ES-I3 (cell line): Measurements from ENCODE around the gene ATP5MK.
A peak's percentile ranks its signal among the peaks of the same experiment; 100 is the strongest.
"Not testable (repeated sequence)": the region's sequence is repeated elsewhere in the genome, so short reads cannot be mapped to it uniquely, and the experiment has no call there.

Experiments used
- H3K36me3 ChIP-seq: 2 replicates; pipeline ENCODE4 v1.6.1; 2013; ENCODE audit warnings: mild to moderate bottlenecking, low read length, control low read depth, moderate library complexity; ENCODE audit not compliant: insufficient read depth
- H3K4me1 ChIP-seq: 2 replicates; pipeline ENCODE4 v1.6.1; 2013; ENCODE audit warnings: mild to moderate bottlenecking, control low read depth, low read length; ENCODE audit not compliant: insufficient read depth
- H3K9ac ChIP-seq: 2 replicates; pipeline ENCODE4 v1.6.1; 2013; ENCODE audit warnings: low read depth, mild to moderate bottlenecking, low read length, moderate library complexity
- H3K9me3 ChIP-seq: 2 replicates; pipeline ENCODE4 v1.6.1; 2013; ENCODE audit warnings: mild to moderate bottlenecking, low read length, moderate library complexity; ENCODE audit not compliant: control insufficient read depth, insufficient read depth

The ATP5MK gene

GRCh38 chr10:103367379-103367781 is 28.9 kb downstream of the ATP5MK start:
- peak overlapping the region; percentile 68; the same call in 1 of the 2 replicates for H3K9ac ChIP-seq
- no peaks in the 10 kb centered on the region for H3K36me3 ChIP-seq
- H3K4me1 ChIP-seq: no peaks in the 10 kb centered on the region
- H3K9me3 ChIP-seq: no peaks in the 10 kb centered on the region

GRCh38 chr10:103360791-103361190 is 35.5 kb downstream of the ATP5MK start:
- not testable (repeated sequence) for H3K9ac ChIP-seq, H3K4me1 ChIP-seq, H3K9me3 ChIP-seq, H3K36me3 ChIP-seq

GRCh38 chr10:103359493-103359892 is 36.8 kb downstream of the ATP5MK start:
- H3K36me3 ChIP-seq, H3K9me3 ChIP-seq, H3K4me1 ChIP-seq, H3K9ac ChIP-seq: not testable (repeated sequence)

- Histone ChIP-seq H3K36me3 (no peaks in the 10 kb centered on the region), H3K9me3 (no peaks in the 10 kb centered on the region), H3K9ac (no peak overlapping the region), H3K4me1 (no peaks in the 10 kb centered on the region)
Observed at GRCh38 chr10:103355906-103356599, 40.2 kb downstream of the ATP5MK start.

GRCh38 chr10:103354567-103354966 is 41.7 kb downstream of the ATP5MK start:
- H3K9ac ChIP-seq, H3K9me3 ChIP-seq, H3K4me1 ChIP-seq, H3K36me3 ChIP-seq: not testable (repeated sequence)

- no peaks in the 10 kb centered on the region for H3K36me3 ChIP-seq
Observed at GRCh38 chr10:103353281-103353680, 43.0 kb downstream of the ATP5MK start.

GRCh38 chr10:103350517-103351260 is 45.6 kb downstream of the ATP5MK start, which contains the start of gene PCGF6:
Gene PCGF6 (minus strand): TSS chr10:103351140. CDS start chr10:103351066, 74 bp downstream.
- Histone ChIP-seq H3K9me3 (no peaks in the 10 kb centered on the region), H3K4me1 (no peaks in the 10 kb centered on the region), H3K9ac (peak within 1 kb of the TSS; percentile 95), H3K36me3 (peaks cover 7% of the 10 kb centered on the region; the same call in 1 of the 2 replicates)

More at GRCh38 chr10:103353281-103353680, 43.0 kb downstream of the ATP5MK start:
- H3K4me1 ChIP-seq: no peaks in the 10 kb centered on the region
- H3K9me3 ChIP-seq: no peaks in the 10 kb centered on the region
- H3K9ac ChIP-seq: no peak overlapping the region

- Histone ChIP-seq H3K36me3 (peaks cover 7% of the 10 kb centered on the region; the same call in 1 of the 2 replicates), H3K9me3 (no peaks in the 10 kb centered on the region), H3K4me1 (no peaks in the 10 kb centered on the region), H3K9ac (peak overlapping the region; percentile 95)
Observed at GRCh38 chr10:103350175-103350516, 46.1 kb downstream of the ATP5MK start.
